ENCODE data around the gene COLEC12. TPM values are rescaled to one million over a fixed set of nuclear protein-coding genes. Genes with fewer than 3 reads are reported as not detected.

COLEC12 gene
- total and polyA plus RNA-seq, 8 donors: 32.9 to 124 (median 103) TPM

DNA sequence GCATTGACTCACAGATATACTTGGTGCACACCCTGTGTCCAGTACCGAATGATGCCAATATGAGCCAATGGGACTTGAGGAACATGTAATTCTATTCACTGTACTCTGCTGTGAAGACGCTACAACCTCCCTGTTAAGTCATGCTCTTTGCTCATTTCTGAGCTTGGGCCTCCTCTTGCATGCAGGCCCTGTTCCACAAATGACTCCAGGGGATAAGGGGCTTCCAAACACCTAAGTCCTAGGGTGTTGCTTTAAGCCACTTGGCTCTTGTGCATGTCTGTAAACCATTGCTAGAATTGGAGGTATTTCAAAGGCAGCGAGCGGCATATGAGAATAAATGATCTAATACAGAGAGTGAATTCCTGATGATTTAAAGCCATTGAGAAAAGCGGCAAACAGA lies 126.7 kb downstream of the COLEC12 start:
- Histone ChIP-seq H3K27me3 (no peaks in the 10 kb centered on the region), H3K4me1 (peaks cover 12 to 58% of the 10 kb centered on the region in 2 donors), H3K27ac (no peak overlapping the region), H3K4me3 (no peak overlapping the region), H3K9me3 (no peaks in the 10 kb centered on the region), H3K36me3 (no peaks in the 10 kb centered on the region)
- DNase-seq: no peak
- intact Hi-C loops (cut with DNase I): no loop called here
- TF ChIP-seq, protein P1, sequence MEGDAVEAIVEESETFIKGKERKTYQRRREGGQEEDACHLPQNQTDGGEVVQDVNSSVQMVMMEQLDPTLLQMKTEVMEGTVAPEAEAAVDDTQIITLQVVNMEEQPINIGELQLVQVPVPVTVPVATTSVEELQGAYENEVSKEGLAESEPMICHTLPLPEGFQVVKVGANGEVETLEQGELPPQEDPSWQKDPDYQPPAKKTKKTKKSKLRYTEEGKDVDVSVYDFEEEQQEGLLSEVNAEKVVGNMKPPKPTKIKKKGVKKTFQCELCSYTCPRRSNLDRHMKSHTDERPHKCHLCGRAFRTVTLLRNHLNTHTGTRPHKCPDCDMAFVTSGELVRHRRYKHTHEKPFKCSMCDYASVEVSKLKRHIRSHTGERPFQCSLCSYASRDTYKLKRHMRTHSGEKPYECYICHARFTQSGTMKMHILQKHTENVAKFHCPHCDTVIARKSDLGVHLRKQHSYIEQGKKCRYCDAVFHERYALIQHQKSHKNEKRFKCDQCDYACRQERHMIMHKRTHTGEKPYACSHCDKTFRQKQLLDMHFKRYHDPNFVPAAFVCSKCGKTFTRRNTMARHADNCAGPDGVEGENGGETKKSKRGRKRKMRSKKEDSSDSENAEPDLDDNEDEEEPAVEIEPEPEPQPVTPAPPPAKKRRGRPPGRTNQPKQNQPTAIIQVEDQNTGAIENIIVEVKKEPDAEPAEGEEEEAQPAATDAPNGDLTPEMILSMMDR (IDR thresholded peaks at IDR 0.05): no peak
- ATAC-seq: no peak

DNA sequence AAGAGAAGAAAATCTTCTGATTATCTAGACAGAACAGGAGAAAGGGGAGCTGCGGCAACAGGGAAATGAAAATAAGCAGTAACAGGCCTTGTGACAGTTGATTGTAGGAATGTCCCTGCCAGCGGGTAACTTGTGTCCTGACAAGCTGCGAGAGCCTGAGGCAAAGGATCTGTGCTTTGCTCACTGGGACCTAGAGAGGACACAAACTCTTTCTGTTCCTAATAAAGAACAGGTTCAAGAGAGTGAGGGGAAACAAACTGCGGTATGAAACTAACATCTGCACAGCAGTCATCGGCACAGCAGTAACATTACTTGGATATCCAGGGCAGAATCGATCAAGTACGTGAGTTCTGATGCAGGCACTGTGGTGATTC lies 128.9 kb downstream of the COLEC12 start:
- DNase-seq (no peak), ATAC-seq (no peak)
- no peaks in the 10 kb centered on the region for H3K36me3 ChIP-seq
- no peak overlapping the region for H3K27ac ChIP-seq
- no peak overlapping the region for H3K4me3 ChIP-seq
- peaks cover 12 to 43% of the 10 kb centered on the region in 2 donors for H3K4me1 ChIP-seq
- intact Hi-C loops (cut with DNase I): no loop called here
- no peaks in the 10 kb centered on the region for H3K9me3 ChIP-seq
- TF ChIP-seq, protein P1 (IDR thresholded peaks at IDR 0.05): no peak
- no peaks in the 10 kb centered on the region for H3K27me3 ChIP-seq

DNA sequence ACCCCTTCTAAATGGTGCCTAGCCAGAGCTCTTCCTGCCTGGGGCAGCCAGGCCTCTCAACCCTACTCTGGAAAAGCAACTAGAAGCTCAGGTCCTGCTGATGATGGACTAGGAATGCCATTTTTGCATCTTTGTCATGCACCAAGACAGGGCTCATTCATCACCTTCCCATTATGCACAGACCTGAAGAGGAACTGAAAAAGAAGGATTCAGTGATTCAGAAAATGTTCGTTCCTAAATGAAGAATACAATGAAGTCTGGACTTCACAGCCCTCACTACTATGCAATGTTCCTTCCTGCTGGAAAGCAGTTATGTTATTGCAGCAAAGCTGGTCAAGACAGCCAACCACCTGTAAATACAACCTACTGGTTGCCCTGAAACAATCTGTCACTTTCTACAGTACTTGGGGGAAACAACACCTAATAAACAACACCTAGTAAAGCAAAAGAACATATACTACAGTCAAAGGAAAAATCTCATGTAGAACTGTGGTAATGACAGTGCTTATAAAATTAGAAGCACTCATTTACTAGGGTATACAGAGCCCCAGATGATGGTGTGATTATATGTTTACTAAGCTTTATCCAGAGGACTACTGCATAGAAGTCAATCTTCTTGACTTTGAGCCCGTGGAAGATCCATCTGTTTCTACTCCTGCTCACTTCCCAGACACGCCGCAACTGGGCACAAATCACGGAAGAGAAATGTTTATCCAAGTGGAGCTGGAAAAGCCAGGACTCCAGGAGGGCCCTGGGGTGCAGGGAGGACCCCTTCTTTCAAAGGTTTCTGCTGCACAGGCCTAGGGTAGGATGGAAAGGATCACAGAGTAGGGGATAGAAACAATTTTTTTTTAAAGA lies 129.5 kb downstream of the COLEC12 start:
- Histone ChIP-seq H3K27me3 (no peaks in the 10 kb centered on the region), H3K4me3 (no peak overlapping the region), H3K27ac (no peak overlapping the region), H3K36me3 (no peaks in the 10 kb centered on the region), H3K4me1 (peaks cover 12 to 36% of the 10 kb centered on the region in 2 donors), H3K9me3 (no peaks in the 10 kb centered on the region)
- TF ChIP-seq, protein P1 (IDR thresholded peaks at IDR 0.05): no peak
- intact Hi-C loops (cut with DNase I): no loop called here
- ATAC-seq: no peak
- DNase-seq: peak in 2 of 4 donors; percentile 43 to 64

DNA sequence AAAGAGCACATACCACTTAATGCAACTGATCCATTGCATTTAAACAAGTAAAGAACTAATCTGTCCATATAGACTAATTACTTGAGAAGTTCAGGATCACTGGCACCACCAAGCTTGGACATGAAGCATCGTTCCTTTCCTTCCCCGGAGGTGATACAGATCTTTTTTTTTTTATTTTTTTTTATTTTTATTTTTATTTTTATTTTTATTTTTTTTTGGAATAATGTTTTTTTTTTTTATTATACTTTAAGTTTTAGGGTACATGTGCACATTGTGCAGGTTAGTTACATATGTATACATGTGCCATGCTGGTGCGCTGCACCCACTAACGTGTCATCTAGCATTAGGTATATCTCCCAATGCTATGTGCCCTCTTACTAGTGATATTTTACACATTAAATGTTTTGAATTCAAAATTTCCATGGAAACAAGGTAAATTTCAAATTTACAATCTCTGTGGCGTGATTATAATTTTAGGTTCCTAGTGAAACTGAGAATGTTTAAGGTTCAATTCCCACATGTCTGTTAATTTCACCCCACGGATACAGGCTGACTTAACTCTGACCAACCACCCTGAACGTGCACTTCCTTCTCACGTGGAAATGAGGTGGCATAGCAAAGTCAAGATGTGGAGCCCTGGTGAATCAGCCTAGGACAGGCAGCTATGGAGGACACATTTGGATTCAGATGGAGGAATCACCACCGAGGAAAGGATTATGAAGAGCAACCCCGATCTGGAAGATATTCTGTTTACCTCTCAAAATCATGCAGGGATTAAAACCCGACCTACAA lies 131.1 kb downstream of the COLEC12 start:
- TF ChIP-seq, protein P1 (IDR thresholded peaks at IDR 0.05): no peak
- intact Hi-C loops (cut with DNase I): no loop called here
- no peak for ATAC-seq

DNA sequence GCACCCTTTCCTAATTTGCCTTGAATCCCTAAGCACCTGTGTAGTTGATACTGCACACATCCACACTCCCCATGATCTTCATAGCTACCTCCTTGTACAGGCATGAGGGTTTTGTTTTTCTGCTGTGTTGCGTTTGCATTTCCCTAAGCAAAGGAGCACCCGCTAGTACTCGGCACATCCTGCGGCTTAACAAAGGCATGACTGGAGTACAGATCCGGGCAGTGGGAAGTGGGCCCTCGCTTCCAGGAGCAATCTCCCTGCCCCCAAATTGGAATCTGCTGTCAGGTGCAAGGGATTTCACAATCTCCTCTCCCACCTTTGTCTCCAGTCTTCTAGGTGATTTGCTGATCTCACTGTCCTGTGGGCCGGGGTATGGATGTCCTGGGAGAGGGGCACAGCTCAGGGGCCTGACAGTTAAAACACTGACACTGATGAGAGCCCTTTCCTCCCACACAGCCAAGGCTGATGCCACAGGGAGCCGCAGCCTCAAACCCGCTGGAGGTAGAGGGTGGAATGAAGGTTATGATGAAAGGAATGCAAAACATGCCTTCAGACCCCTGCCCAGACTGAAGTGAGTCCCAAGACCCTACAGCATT lies 133.9 kb downstream of the COLEC12 start:
- intact Hi-C loops (cut with DNase I): no loop called here
- no peaks in the 10 kb centered on the region for H3K9me3 ChIP-seq
- H3K4me3 ChIP-seq: no peak overlapping the region
- ATAC-seq: no peak
- H3K27ac ChIP-seq: no peak overlapping the region
- H3K4me1 ChIP-seq: peaks cover 13 to 34% of the 10 kb centered on the region in 2 donors
- H3K27me3 ChIP-seq: no peaks in the 10 kb centered on the region
- no peak for DNase-seq
- TF ChIP-seq, protein P1 (IDR thresholded peaks at IDR 0.05): no peak
- H3K36me3 ChIP-seq: no peaks in the 10 kb centered on the region

More for the DNA sequence above, 131.1 kb downstream of the COLEC12 start:
- Histone ChIP-seq H3K27ac (no peak overlapping the region), H3K27me3 (no peaks in the 10 kb centered on the region), H3K9me3 (no peaks in the 10 kb centered on the region), H3K36me3 (no peaks in the 10 kb centered on the region), H3K4me3 (no peak overlapping the region), H3K4me1 (peaks cover 6 to 21% of the 10 kb centered on the region in 2 donors)
- DNase-seq: no peak
